Measurements from ENCODE around the gene MAP6. TPM values are rescaled to one million over a fixed set of nuclear protein-coding genes. Genes with fewer than 3 reads are reported as not detected.

MAP6 gene
- total RNA-seq, 1 experiment from 2014 or later: not detected

- TF ChIP-seq YY1 (IDR thresholded peaks at IDR 0.05; ENCODE audit: extremely low read depth, insufficient replicate concordance, low read depth, low read length) (no peak), ATF3 (IDR thresholded peaks at IDR 0.05) (no peak), JUND (IDR thresholded peaks at IDR 0.05) (no peak), FOSL1 (IDR thresholded peaks at IDR 0.05; ENCODE audit: low read depth) (no peak), ZFX (IDR thresholded peaks at IDR 0.05) (no peak), POLR2AphosphoS5 (IDR thresholded peaks at IDR 0.05; ENCODE audit: low read depth, low read length) (no peak), EZH2phosphoT487 (IDR thresholded peaks at IDR 0.05; ENCODE audit: borderline replicate concordance) (no peak), EZH2 (IDR thresholded peaks at IDR 0.05) (no peak), SIN3A (IDR thresholded peaks at IDR 0.05; ENCODE audit: low read depth) (no peak), MAX (IDR thresholded peaks at IDR 0.05) (no peak), RAD21 (IDR thresholded peaks at IDR 0.05; ENCODE audit: low read depth) (no peak), ZNF274 (IDR thresholded peaks at IDR 0.05; ENCODE audit: low read depth, low read length) (no peak), ELF1 (IDR thresholded peaks at IDR 0.05; ENCODE audit: borderline replicate concordance, low read depth) (no peak), SP1 (IDR thresholded peaks at IDR 0.05; ENCODE audit: low read depth) (no peak), POLR2A (IDR thresholded peaks at IDR 0.05; ENCODE audit: borderline replicate concordance, extremely low read depth, insufficient read depth, insufficient read length) (no peak), REST (IDR thresholded peaks at IDR 0.05; ENCODE audit: low read depth) (no peak), ZBTB33 (IDR thresholded peaks at IDR 0.05; ENCODE audit: extremely low read depth, insufficient replicate concordance, low read length) (no peak), CEBPB (IDR thresholded peaks at IDR 0.05; ENCODE audit: low read depth) (no peak), CBX3 (IDR thresholded peaks at IDR 0.05; ENCODE audit: low read depth) (no peak)
- H3K79me2 ChIP-seq (ENCODE audit: insufficient read depth, low read length): no peaks in the 10 kb centered on the region
- 0 out of 4 replicates have a peak, but pooled peaks cover 0 to 3% of the 10 kb centered on the region in 2 experiments for H3K4me1 ChIP-seq (ENCODE audit: control insufficient read depth in 1 of 2, insufficient read depth in 2 of 2, low read length in 2 of 2)
- no peak overlapping the region for H3K9ac ChIP-seq (ENCODE audit: low read length)
- no peak overlapping the region for H3K4me3 ChIP-seq (replicated peaks in 1 of 2; ENCODE audit: low read depth in 1 of 2, low read length in 2 of 2)
- BruUV-seq (replicated peaks): no TSS peak
- H2AFZ ChIP-seq (ENCODE audit: low read depth, low read length, poor library complexity, severe bottlenecking): no peak overlapping the region
- H4K20me1 ChIP-seq (ENCODE audit: insufficient read depth): no peaks in the 10 kb centered on the region
- POLR2A ChIA-PET: no interaction called here
- H3K36me3 ChIP-seq (ENCODE audit: control insufficient read depth in 1 of 2, insufficient read depth in 2 of 2, low read length in 2 of 2): no peaks in the 10 kb centered on the region
- ATAC-seq (no peak), DNase-seq (ENCODE audit: low read depth, low spot score) (no peak)
- no peak overlapping the region for H3K27ac ChIP-seq (ENCODE audit: low read depth, low read length)
- CTCF ChIA-PET: no interaction called here
- H3K4me2 ChIP-seq (ENCODE audit: low read length): no peak overlapping the region
- H3K9me3 ChIP-seq (ENCODE audit: control insufficient read depth in 1 of 2, insufficient read depth in 1 of 2, low read depth in 1 of 2, low read length in 2 of 2): no peaks in the 10 kb centered on the region
- RAD21 ChIA-PET (ENCODE audit: low non-redundant PET in 1 of 2, low total read pairs in 2 of 2, uncharacterized antibody in 2 of 2, unreplicated experiment in 2 of 2): no interaction called here
- intact Hi-C loops (cut with micrococcal nuclease): no loop called here
- no peaks in the 10 kb centered on the region for H3K9me2 ChIP-seq (ENCODE audit: insufficient read depth)
- no peaks in the 10 kb centered on the region for H3K27me3 ChIP-seq (ENCODE audit: insufficient read depth, low read length)
Observed at GRCh38 chr11:75667831-75668450, 897 bp downstream of the MAP6 start.
